Smooth muscle cell of the brain vasculature (primary cell): ENCODE data around the gene RAB11FIP4.
A peak's percentile ranks its signal among the peaks of the same experiment; 100 is the strongest.

Source experiments
- DNase-seq: peaks from one replicate; pipeline ENCODE4 v3.0.0-alpha.2; 2012; ENCODE audit warnings: low read depth, low spot score

The RAB11FIP4 gene

GRCh38 chr17:31544186-31544585 lies 152.7 kb downstream of the RAB11FIP4 start:
- no peak for DNase-seq

- no peak for DNase-seq
Observed at GRCh38 chr17:31546650-31547049, 155.2 kb downstream of the RAB11FIP4 start.

GRCh38 chr17:31548709-31549108 lies 157.2 kb downstream of the RAB11FIP4 start:
- no peak for DNase-seq

GRCh38 chr17:31549121-31549524 lies 157.6 kb downstream of the RAB11FIP4 start:
- DNase-seq: no peak

GRCh38 chr17:31549525-31550388 lies 158.3 kb downstream of the RAB11FIP4 start:
- DNase-seq: peak; percentile 83

GRCh38 chr17:31550389-31551056 lies 159.0 kb downstream of the RAB11FIP4 start:
- DNase-seq: no peak

- no peak for DNase-seq
Observed at GRCh38 chr17:31552568-31552967, 161.1 kb downstream of the RAB11FIP4 start.

- no peak for DNase-seq
Observed at GRCh38 chr17:31553506-31553905, 162.0 kb downstream of the RAB11FIP4 start.

- DNase-seq: no peak
Observed at GRCh38 chr17:31554930-31555329, 163.5 kb downstream of the RAB11FIP4 start.

- DNase-seq: no peak
Observed at GRCh38 chr17:31556969-31557645, 165.6 kb downstream of the RAB11FIP4 start.

GRCh38 chr17:31558748-31559583 lies 167.5 kb downstream of the RAB11FIP4 start:
- DNase-seq: no peak

- DNase-seq: no peak
Observed at GRCh38 chr17:31559584-31560501, 168.4 kb downstream of the RAB11FIP4 start.

- DNase-seq: no peak
Observed at GRCh38 chr17:31560616-31561235, 169.3 kb downstream of the RAB11FIP4 start.

- DNase-seq: no peak
Observed at GRCh38 chr17:31561469-31562375, 170.2 kb downstream of the RAB11FIP4 start.

GRCh38 chr17:31562376-31562840 lies 170.9 kb downstream of the RAB11FIP4 start:
- no peak for DNase-seq

- DNase-seq: no peak
Observed at GRCh38 chr17:31564291-31564690, 172.8 kb downstream of the RAB11FIP4 start.

- DNase-seq: no peak
Observed at GRCh38 chr17:31564883-31565301, 173.4 kb downstream of the RAB11FIP4 start.

- no peak for DNase-seq
Observed at GRCh38 chr17:31565652-31566051, 174.2 kb downstream of the RAB11FIP4 start.
